ENCODE results near the gene BPIFA2.
A peak's percentile ranks its signal among the peaks of the same experiment; 100 is the strongest.

The BPIFA2 gene

DNA sequence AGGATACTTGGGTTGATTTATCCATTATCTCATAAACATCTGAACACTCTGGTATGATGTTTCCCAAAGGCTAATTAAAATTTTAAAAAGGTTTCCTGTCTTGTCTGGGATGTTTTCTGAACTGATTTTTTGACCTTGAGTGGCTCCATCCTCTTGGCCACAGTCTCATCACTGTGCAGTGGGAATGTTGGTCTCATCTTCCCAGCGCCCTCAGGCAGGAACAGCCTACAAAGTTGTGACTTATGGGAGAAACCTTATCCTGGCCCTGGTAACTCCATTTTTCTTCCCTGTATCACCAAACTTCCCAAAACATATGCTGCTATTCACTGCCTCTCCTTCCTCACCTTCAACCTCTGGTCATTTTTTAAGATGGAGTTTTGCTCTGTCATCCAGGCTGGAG is 42.4 kb downstream of the BPIFA2 start:
- Histone ChIP-seq H3K36me3 (ENCODE audit: control insufficient read depth, low read length) (no peaks in the 10 kb centered on the region), H3K27ac (ENCODE audit: low read depth, low read length) (no peak overlapping the region), H3K79me2 (ENCODE audit: control insufficient read depth, low read length) (no peaks in the 10 kb centered on the region), H3K4me3 (ENCODE audit: low read length) (no peak overlapping the region), H3F3A (ENCODE audit: control insufficient read depth, insufficient read depth) (no peaks in the 10 kb centered on the region), H3K4me1 (ENCODE audit: control insufficient read depth, low read length) (no peaks in the 10 kb centered on the region), H4K20me1 (ENCODE audit: control insufficient read depth, insufficient read depth, low read depth, low read length) (0 out of 2 replicates have a peak, but pooled peaks cover 3% of the 10 kb centered on the region), H3K9me2 (replicated peaks; ENCODE audit: control insufficient read depth, low read length) (no peaks in the 10 kb centered on the region), H3K4me2 (ENCODE audit: low read length) (no peak overlapping the region), H3K27me3 (ENCODE audit: control insufficient read depth, low read length) (peaks cover 12% of the 10 kb centered on the region), H3K9me3 (ENCODE audit: control insufficient read depth, insufficient read depth, low read length) (no peaks in the 10 kb centered on the region)
- TF ChIP-seq, protein P1, sequence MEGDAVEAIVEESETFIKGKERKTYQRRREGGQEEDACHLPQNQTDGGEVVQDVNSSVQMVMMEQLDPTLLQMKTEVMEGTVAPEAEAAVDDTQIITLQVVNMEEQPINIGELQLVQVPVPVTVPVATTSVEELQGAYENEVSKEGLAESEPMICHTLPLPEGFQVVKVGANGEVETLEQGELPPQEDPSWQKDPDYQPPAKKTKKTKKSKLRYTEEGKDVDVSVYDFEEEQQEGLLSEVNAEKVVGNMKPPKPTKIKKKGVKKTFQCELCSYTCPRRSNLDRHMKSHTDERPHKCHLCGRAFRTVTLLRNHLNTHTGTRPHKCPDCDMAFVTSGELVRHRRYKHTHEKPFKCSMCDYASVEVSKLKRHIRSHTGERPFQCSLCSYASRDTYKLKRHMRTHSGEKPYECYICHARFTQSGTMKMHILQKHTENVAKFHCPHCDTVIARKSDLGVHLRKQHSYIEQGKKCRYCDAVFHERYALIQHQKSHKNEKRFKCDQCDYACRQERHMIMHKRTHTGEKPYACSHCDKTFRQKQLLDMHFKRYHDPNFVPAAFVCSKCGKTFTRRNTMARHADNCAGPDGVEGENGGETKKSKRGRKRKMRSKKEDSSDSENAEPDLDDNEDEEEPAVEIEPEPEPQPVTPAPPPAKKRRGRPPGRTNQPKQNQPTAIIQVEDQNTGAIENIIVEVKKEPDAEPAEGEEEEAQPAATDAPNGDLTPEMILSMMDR (IDR thresholded peaks at IDR 0.05; ENCODE audit: low read depth, low read length, poor library complexity, severe bottlenecking), result no peak
- no peak for TF ChIP-seq EZH2phosphoT487 (IDR thresholded peaks at IDR 0.05; ENCODE audit: borderline replicate concordance, low read length)

DNA sequence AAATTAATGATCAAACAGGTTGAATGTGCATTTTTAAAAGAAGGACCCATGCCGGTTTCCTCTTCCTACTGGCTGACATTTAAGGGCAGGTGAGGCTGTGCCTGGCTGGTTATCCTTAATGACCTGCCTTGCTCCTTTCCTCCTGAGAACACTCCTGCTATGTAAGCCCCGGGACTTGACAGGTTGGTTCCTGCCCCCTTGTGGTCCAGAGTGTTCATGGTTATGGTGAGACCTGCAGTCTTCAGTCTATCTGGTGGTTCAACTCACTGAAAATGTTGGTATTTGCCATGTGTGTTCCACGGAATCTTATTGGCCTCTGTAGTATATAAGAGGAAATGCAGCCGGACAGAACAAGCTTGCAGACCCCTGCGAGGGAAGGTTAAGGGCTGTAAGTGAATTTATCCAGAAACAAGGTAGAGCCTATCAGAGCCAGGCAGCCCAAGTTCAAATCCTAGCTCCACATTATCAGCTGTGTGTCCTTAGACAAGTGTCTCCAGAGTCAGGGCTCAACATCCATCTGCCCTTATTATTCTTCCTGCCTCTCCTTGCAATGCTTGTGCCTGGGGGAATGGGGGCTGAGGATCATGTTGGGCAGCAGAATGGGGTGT is 44.0 kb downstream of the BPIFA2 start:
- no peak overlapping the region for H3K4me2 ChIP-seq (ENCODE audit: low read length)
- H3K79me2 ChIP-seq (ENCODE audit: control insufficient read depth, low read length), result no peaks in the 10 kb centered on the region
- no peak overlapping the region for H3K27ac ChIP-seq (ENCODE audit: low read depth, low read length)
- H3K9me2 ChIP-seq (replicated peaks; ENCODE audit: control insufficient read depth, low read length), result no peaks in the 10 kb centered on the region
- 0 out of 2 replicates have a peak, but pooled peaks cover 3% of the 10 kb centered on the region for H4K20me1 ChIP-seq (ENCODE audit: control insufficient read depth, insufficient read depth, low read depth, low read length)
- H3F3A ChIP-seq (ENCODE audit: control insufficient read depth, insufficient read depth), result no peaks in the 10 kb centered on the region
- no peak overlapping the region for H3K4me3 ChIP-seq (ENCODE audit: low read length)
- H3K4me1 ChIP-seq (ENCODE audit: control insufficient read depth, low read length), result no peaks in the 10 kb centered on the region
- no peaks in the 10 kb centered on the region for H3K9me3 ChIP-seq (ENCODE audit: control insufficient read depth, insufficient read depth, low read length)
- H3K36me3 ChIP-seq (ENCODE audit: control insufficient read depth, low read length), result no peaks in the 10 kb centered on the region
- peaks cover 12% of the 10 kb centered on the region for H3K27me3 ChIP-seq (ENCODE audit: control insufficient read depth, low read length)
- TF ChIP-seq, protein P1 (IDR thresholded peaks at IDR 0.05; ENCODE audit: low read depth, low read length, poor library complexity, severe bottlenecking), result peak; percentile 58
- no peak for TF ChIP-seq EZH2phosphoT487 (IDR thresholded peaks at IDR 0.05; ENCODE audit: borderline replicate concordance, low read length)

DNA sequence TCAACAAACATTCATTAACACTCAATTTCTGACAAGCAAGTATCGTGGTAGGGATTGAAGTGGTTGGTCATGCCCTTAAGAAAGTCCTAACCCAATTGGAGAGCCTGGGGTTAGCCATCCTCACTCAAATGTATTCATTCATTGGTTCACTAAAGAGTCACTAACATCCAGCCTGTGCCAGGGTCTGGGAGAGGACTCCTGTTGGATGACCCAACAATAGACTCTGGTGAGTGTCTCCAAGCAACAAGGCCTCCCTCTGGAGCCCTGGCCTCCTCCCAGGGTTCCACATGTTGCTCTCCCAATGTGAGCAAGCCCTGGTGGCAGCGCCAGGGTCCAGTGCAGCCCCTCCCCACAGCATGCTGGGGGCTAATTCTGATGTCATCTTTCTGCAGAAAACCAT is 49.1 kb downstream of the BPIFA2 start, which contains the start of gene BPIFA3:
TSS of gene BPIFA3 (plus strand) at position 301 of the 400 bp plus-strand sequence. CDS start 185 bp downstream, outside the sequence.
- no peaks in the 10 kb centered on the region for H3K4me1 ChIP-seq (ENCODE audit: control insufficient read depth, low read length)
- peaks cover 12% of the 10 kb centered on the region for H3K27me3 ChIP-seq (ENCODE audit: control insufficient read depth, low read length)
- TF ChIP-seq, protein P1 (IDR thresholded peaks at IDR 0.05; ENCODE audit: low read depth, low read length, poor library complexity, severe bottlenecking), result no peak
- TF ChIP-seq EZH2phosphoT487 (IDR thresholded peaks at IDR 0.05; ENCODE audit: borderline replicate concordance, low read length), result no peak

More for the DNA sequence above, 49.1 kb downstream of the BPIFA2 start, which contains the start of gene BPIFA3:
- Histone ChIP-seq H3K36me3 (ENCODE audit: control insufficient read depth, low read length) (no peaks in the 10 kb centered on the region), H3K9me2 (replicated peaks; ENCODE audit: control insufficient read depth, low read length) (no peaks in the 10 kb centered on the region), H3K79me2 (ENCODE audit: control insufficient read depth, low read length) (no peaks in the 10 kb centered on the region), H4K20me1 (ENCODE audit: control insufficient read depth, insufficient read depth, low read depth, low read length) (no peaks in the 10 kb centered on the region), H3K4me2 (ENCODE audit: low read length) (no peak within 1 kb of the TSS), H3K27ac (ENCODE audit: low read depth, low read length) (no peak within 1 kb of the TSS), H3K4me3 (ENCODE audit: low read length) (no peak within 1 kb of the TSS), H3F3A (ENCODE audit: control insufficient read depth, insufficient read depth) (no peaks in the 10 kb centered on the region), H3K9me3 (ENCODE audit: control insufficient read depth, insufficient read depth, low read length) (no peaks in the 10 kb centered on the region)
